HepG2 (cell line): Measurements from ENCODE around the gene SLC17A9. TPM values are rescaled to one million over a fixed set of nuclear protein-coding genes. Genes with fewer than 3 reads are reported as not detected.

Experiments used
- ARID5B ChIP-seq: IDR thresholded peaks from 2 replicates; pipeline ENCODE4 v1.4.0; 2020; ENCODE audit warnings: mild to moderate bottlenecking, missing genetic modification reagents
- ATF1 ChIP-seq: IDR thresholded peaks from 2 replicates; pipeline ENCODE4 v1.6.1; 2016; ENCODE audit warnings: mild to moderate bottlenecking, control low read depth
- BCL6 ChIP-seq: IDR thresholded peaks from 2 replicates; pipeline ENCODE4 v1.6.1; 2016; ENCODE audit warnings: missing genetic modification reagents, missing compliant biosample characterization
- CREB1 ChIP-seq, 2 experiments: fragments of 450-650 bp in 1 of 2; IDR thresholded peaks; 2 replicates each; pipeline ENCODE4 v1.6.1; 2016 to 2017; ENCODE audit warnings: control low read depth in 1 of 2, mild to moderate bottlenecking in 1 of 2, missing compliant biosample characterization in 1 of 2, missing genetic modification characterization in 1 of 2
- FOXJ3 ChIP-seq: sonication (generic); formaldehyde crosslinking; IDR thresholded peaks from 2 replicates; pipeline ENCODE4 v1.4.0; 2020; ENCODE audit warnings: missing genetic modification reagents, mild to moderate bottlenecking, borderline replicate concordance
- HMG20A ChIP-seq: IDR thresholded peaks from 2 replicates; pipeline ENCODE4 v1.6.1; 2016; ENCODE audit warnings: borderline replicate concordance
- ISL2 ChIP-seq: sonication (generic); formaldehyde crosslinking; IDR thresholded peaks from 2 replicates; pipeline ENCODE4 v1.5.0; 2020; ENCODE audit warnings: missing genetic modification reagents
- KDM6A ChIP-seq: IDR thresholded peaks from 2 replicates; pipeline ENCODE4 v1.6.1; 2016; ENCODE audit warnings: low read depth
- MED1 ChIP-seq: sonication (generic); formaldehyde crosslinking; IDR thresholded peaks from 2 replicates; pipeline ENCODE4 v1.4.0; 2020; ENCODE audit warnings: missing genetic modification reagents
- NKX3-1 ChIP-seq: sonication (generic); formaldehyde crosslinking; IDR thresholded peaks from 2 replicates; pipeline ENCODE4 v1.5.0; 2020; ENCODE audit warnings: missing genetic modification reagents
- RAD21 ChIP-seq: fragments of 450-650 bp; formaldehyde crosslinking; IDR thresholded peaks from 2 replicates; pipeline ENCODE4 v1.5.0; 2020; ENCODE audit warnings: mild to moderate bottlenecking
- SP1 ChIP-seq, 2 experiments: fragments of 450-650 bp in 1 of 2; sonication (generic) in 1 of 2; formaldehyde crosslinking in 1 of 2; IDR thresholded peaks; 2 replicates each; pipeline versions ENCODE4 v1.4.0 to v1.6.1; 2016 to 2020; ENCODE audit warnings: missing genetic modification reagents in 1 of 2
- TARDBP ChIP-seq: sonication (generic); formaldehyde crosslinking; IDR thresholded peaks from 2 replicates; pipeline ENCODE4 v1.8.0; 2022; ENCODE audit warnings: mild to moderate bottlenecking, missing genetic modification reagents
- TBX2 ChIP-seq: sonication (generic); formaldehyde crosslinking; IDR thresholded peaks from 2 replicates; pipeline ENCODE4 v1.5.0; 2020; ENCODE audit warnings: missing genetic modification reagents, mild to moderate bottlenecking, borderline replicate concordance
- TBX3 ChIP-seq: fragments of 450-650 bp; IDR thresholded peaks from 2 replicates; pipeline ENCODE4 v1.6.1; 2017; ENCODE audit warnings: antibody characterized with exemption, mild to moderate bottlenecking, inconsistent platforms, borderline replicate concordance
- TEAD3 ChIP-seq: optimal IDR thresholded peaks from 2 replicates; pipeline ENCODE3; 2016; ENCODE audit warnings: borderline replicate concordance
- ZFP36L2 ChIP-seq: sonication (generic); formaldehyde crosslinking; IDR thresholded peaks from 2 replicates; pipeline ENCODE4 v1.4.0; 2020; ENCODE audit warnings: missing genetic modification reagents
- ZNF264 ChIP-seq: sonication (generic); formaldehyde crosslinking; IDR thresholded peaks from 2 replicates; pipeline ENCODE4 v1.4.0; 2020; ENCODE audit warnings: missing genetic modification reagents
- ZNF275 ChIP-seq: sonication (generic); formaldehyde crosslinking; IDR thresholded peaks from 2 replicates; pipeline ENCODE4 v1.8.0; 2022; ENCODE audit warnings: missing genetic modification reagents, mild to moderate bottlenecking, inconsistent platforms, borderline replicate concordance
- ZNF619 ChIP-seq: sonication (generic); formaldehyde crosslinking; IDR thresholded peaks from 2 replicates; pipeline ENCODE4 v1.4.0; 2020; ENCODE audit warnings: mild to moderate bottlenecking, missing genetic modification reagents
- polyA plus RNA-seq, 8 experiments: library from polyadenylated mRNA; depleted of rRNA in 3 of 8; stranded (reverse) in 7 of 8; unstranded in 1 of 8; fragments of >200 nt; fragmentation: Illumina TruSeq in 4 of 8; extraction: Trizol in 4 of 8; gene quantifications; 2 replicates each; pipeline versions ENCODE4 v1.2.1 to v1.2.3, GENCODE V29; 2011 to 2016; ENCODE audit warnings: low read depth in 4 of 8, missing spikeins in 1 of 8, mixed read lengths in 1 of 8; ENCODE audit not compliant: insufficient read depth in 1 of 8
- total RNA-seq, 5 experiments: library from RNA; depleted of rRNA; stranded (reverse); fragments of >200 nt; fragmentation: Illumina TruSeq; extraction: Trizol; gene quantifications; 2 replicates each; pipeline ENCODE4 v1.2.3, GENCODE V29; 2016; ENCODE audit warnings: low read depth in 1 of 5
- TF ChIP-seq, protein P1 (sequence below): sonication (generic); formaldehyde crosslinking; IDR thresholded peaks from 2 replicates; pipeline ENCODE4 v1.4.0; 2020; ENCODE audit warnings: missing genetic modification reagents, borderline replicate concordance
- TF ChIP-seq, protein P2 (sequence below): sonication (generic); formaldehyde crosslinking; IDR thresholded peaks from 2 replicates; pipeline ENCODE4 v1.4.0; 2020; ENCODE audit warnings: mild to moderate bottlenecking, missing genetic modification reagents

The SLC17A9 gene
- total and polyA plus RNA-seq, 2 of the 13 experiments (the other 11 are each of a cell fraction or from before 2014, with no cell fraction given), result 110 to 191 TPM

GRCh38 chr20:62923669-62924441, 28.7 kb upstream of the SLC17A9 start (continued):
- TF ChIP-seq TEAD3 (CRISPR knock-in tag), result peak; percentile 1
- 0 out of 2 replicates have a peak, but pooled peaks have one; percentile 37 for TF ChIP-seq KDM6A (CRISPR knock-in tag)
- peak; percentile 40; the same call in 1 of the 2 replicates for TF ChIP-seq TARDBP (CRISPR knock-in tag)
- no peak for TF ChIP-seq NKX3-1
- peak; percentile 89 for TF ChIP-seq TBX3
- TF ChIP-seq, protein P1, sequence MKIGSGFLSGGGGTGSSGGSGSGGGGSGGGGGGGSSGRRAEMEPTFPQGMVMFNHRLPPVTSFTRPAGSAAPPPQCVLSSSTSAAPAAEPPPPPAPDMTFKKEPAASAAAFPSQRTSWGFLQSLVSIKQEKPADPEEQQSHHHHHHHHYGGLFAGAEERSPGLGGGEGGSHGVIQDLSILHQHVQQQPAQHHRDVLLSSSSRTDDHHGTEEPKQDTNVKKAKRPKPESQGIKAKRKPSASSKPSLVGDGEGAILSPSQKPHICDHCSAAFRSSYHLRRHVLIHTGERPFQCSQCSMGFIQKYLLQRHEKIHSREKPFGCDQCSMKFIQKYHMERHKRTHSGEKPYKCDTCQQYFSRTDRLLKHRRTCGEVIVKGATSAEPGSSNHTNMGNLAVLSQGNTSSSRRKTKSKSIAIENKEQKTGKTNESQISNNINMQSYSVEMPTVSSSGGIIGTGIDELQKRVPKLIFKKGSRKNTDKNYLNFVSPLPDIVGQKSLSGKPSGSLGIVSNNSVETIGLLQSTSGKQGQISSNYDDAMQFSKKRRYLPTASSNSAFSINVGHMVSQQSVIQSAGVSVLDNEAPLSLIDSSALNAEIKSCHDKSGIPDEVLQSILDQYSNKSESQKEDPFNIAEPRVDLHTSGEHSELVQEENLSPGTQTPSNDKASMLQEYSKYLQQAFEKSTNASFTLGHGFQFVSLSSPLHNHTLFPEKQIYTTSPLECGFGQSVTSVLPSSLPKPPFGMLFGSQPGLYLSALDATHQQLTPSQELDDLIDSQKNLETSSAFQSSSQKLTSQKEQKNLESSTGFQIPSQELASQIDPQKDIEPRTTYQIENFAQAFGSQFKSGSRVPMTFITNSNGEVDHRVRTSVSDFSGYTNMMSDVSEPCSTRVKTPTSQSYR (CRISPR knock-in tag), result peak; percentile 39; the same call in 1 of the 2 replicates
- TF ChIP-seq HMG20A (CRISPR knock-in tag), result peak; percentile 65; the same call in 1 of the 2 replicates
- no peak for TF ChIP-seq ZFP36L2
- TF ChIP-seq CREB1 (IDR thresholded peaks at IDR 0.05), result no peak
- peak; percentile 61 for TF ChIP-seq CREB1 (CRISPR knock-in tag; IDR thresholded peaks at IDR 0.05)
- TF ChIP-seq SP1 (IDR thresholded peaks at IDR 0.05), result no peak
- TF ChIP-seq SP1 (CRISPR knock-in tag; IDR thresholded peaks at IDR 0.05), result peak; percentile 6; the same call in 1 of the 2 replicates
- 0 out of 2 replicates have a peak, but pooled peaks have one; percentile 40 for TF ChIP-seq ZNF275
- TF ChIP-seq ATF1, result peak; percentile 43; the same call in 1 of the 2 replicates
- peak; percentile 84 for TF ChIP-seq BCL6 (CRISPR knock-in tag)
- no peak for TF ChIP-seq ZNF619
- peak; percentile 72; the same call in 1 of the 2 replicates for TF ChIP-seq ISL2 (CRISPR knock-in tag)
- TF ChIP-seq ZNF264 (CRISPR knock-in tag), result no peak; the same call in 1 of the 2 replicates
- peak; percentile 84 for TF ChIP-seq ARID5B (CRISPR knock-in tag)
- TF ChIP-seq, protein P2, sequence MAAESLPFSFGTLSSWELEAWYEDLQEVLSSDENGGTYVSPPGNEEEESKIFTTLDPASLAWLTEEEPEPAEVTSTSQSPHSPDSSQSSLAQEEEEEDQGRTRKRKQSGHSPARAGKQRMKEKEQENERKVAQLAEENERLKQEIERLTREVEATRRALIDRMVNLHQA, result no peak
- TF ChIP-seq RAD21, result no peak
- TF ChIP-seq TBX2 (CRISPR knock-in tag), result peak; percentile 25; the same call in 1 of the 2 replicates
- TF ChIP-seq MED1 (CRISPR knock-in tag), result peak; percentile 3; the same call in 1 of the 2 replicates
- TF ChIP-seq FOXJ3 (CRISPR knock-in tag), result peak; percentile 52; the same call in 1 of the 2 replicates
